Superior temporal gyrus (tissue), 1 donor: Measurements from ENCODE around the gene CTBP2.
A peak's percentile ranks its signal among the peaks of the same experiment; 100 is the strongest.

ENCODE experiments used
- DNase-seq: peaks from one replicate; pipeline ENCODE4 v3.0.0-alpha.2; 2016; ENCODE audit errors: extremely low spot score

CTBP2 gene

DNA sequence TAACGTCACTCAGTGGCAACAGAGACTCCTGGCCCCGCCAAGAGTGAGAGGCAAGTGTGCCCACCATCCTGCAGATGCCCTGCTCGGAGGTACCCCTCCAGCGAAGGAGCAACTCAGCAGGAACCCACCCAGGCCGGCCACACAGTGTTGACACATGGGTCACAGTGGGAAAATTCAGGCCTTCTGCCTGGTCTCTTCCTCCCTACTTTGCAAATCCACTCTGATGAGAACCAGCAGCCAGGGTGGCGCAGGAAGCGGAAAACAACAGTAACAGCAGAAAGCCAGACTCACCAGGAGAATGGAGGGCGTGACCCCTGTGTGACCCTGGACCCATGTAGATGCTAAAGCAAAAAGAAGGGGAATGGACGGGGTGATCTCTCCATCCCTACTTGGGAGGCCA, 53.8 kb downstream of the CTBP2 start:
- no peak for DNase-seq

GRCh38 chr10:125105706-125106255, 54.6 kb downstream of the CTBP2 start:
- no peak for DNase-seq

- no peak for DNase-seq
These were observed 55.2 kb downstream of the CTBP2 start for GRCh38 chr10:125105155-125105554.

- DNase-seq, result no peak
These were observed 55.8 kb downstream of the CTBP2 start for GRCh38 chr10:125104559-125104958.

DNA sequence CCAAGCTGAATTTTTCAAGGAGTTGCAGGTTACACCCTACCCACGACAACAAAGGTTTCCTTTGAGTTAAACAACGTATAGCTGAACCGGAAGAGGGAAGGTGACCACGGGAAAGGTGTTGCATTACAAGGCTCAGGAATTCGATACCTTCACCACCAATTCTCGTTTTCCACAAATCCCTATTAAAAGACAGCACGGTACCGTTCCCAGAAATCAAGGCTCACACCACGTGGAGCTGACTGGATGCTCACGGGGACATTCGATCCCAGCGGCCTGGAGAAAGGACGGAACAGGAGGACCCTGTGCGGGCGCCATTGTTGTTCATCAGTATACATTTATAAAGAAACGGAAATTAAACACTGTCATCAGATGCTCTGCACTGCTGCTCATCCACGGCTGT, 56.4 kb downstream of the CTBP2 start:
- DNase-seq, result no peak

DNA sequence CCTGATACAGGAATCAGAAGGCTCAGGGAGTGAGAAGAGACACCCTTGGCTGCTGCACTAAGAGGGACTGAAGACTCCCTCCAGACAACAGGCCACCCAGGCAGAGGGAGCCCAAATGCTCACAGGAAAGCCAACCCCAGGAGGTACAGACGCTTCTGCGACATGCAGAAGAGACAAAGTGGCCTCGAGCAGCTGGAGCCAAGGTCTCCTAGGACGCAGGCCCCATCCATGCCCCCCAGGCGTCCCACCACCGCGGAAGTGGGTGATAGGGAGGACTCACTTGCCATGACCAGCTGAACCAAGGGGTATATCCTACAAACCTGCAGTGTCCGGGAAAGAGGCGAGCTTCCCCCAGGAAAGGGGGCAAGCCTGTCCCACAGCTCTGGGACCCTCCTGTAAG, 56.9 kb downstream of the CTBP2 start:
- DNase-seq, result no peak

- no peak for DNase-seq
These were observed 57.5 kb downstream of the CTBP2 start for GRCh38 chr10:125102821-125103220.

DNA sequence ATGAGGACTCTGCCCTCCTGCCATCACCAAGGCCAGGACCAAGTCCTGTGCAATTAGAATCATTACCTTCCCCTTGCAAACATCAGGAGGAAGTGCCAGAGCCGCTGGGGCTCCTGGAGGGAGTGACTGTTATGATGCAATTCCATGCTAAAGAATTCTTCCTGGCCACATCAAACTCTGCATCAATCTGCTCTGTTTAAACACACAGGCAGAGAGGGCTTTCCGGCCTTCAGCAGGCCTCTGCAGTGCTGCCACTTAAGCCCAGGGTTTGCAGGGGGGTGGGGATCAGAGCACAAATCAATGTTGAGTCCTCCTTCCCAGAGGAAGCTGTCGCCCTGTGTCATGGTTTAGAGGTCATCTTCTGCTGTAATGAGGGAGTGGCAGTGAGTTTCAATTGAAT, 58.1 kb downstream of the CTBP2 start:
- DNase-seq, result no peak

- DNase-seq, result no peak
These were observed 58.8 kb downstream of the CTBP2 start for GRCh38 chr10:125101581-125101980.

DNA sequence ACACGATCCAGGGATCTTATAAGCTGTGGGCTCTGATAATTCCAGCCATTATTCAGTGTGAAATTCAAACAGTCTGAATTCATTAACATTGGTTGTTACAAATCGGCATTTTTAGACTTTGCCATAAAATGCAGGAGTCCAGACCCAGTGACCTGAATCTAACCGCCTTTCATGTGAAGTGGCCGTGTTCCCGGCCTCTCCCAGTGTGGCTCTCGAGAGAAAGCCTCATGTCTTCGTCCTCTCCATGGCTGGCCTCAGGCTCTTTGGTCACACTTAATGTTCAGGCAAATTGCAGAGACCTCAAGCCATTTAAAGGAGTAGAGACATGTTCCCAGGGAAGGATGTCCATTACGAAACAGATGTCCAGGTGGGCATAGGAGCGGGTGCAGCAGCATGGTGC, 59.3 kb downstream of the CTBP2 start:
- no peak for DNase-seq

GRCh38 chr10:125097409-125098070, 62.8 kb downstream of the CTBP2 start:
- no peak for DNase-seq

- DNase-seq, result no peak
These were observed 63.4 kb downstream of the CTBP2 start for GRCh38 chr10:125096975-125097374.

DNA sequence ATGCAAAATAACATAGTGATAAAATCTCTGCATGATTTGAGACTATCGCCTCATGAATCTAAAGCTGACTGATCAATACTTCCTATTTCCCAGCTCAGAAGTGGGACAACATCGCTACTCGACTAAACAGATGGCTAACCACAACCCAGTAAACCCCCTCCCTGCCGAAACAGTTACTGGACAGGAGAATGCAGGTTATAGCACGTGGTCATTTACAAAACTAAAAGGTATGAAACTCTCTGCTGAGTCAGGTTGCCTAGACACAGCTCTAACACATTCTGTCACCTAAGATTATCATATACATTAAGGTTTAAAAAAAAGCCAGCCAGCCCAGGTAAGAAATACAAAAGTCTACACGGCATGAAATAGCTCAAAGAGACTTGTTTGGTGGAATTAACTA, 64.0 kb downstream of the CTBP2 start:
- no peak for DNase-seq

- DNase-seq, result no peak
These were observed 64.6 kb downstream of the CTBP2 start for GRCh38 chr10:125095776-125096175.

DNA sequence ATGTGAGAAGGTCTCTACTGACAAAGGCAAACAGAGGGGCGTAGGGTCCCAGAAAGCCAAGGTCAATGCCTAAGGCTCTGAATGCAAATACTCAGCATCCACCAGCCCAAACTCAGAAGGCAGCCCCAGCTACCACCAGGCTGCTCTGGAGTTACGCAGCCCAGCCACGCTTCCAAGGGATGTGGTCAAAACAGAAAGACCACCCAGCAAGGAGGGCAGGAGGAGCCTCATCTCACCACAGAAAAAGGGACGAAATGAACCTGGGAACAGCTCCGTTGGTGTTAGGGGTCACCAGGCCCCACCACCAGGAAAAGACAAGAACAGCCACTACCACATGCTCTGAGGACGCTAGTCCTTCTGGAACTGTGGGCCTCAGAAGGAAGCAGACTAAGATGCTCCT, 65.1 kb downstream of the CTBP2 start:
- no peak for DNase-seq

GRCh38 chr10:125094806-125095205, 65.6 kb downstream of the CTBP2 start:
- no peak for DNase-seq

DNA sequence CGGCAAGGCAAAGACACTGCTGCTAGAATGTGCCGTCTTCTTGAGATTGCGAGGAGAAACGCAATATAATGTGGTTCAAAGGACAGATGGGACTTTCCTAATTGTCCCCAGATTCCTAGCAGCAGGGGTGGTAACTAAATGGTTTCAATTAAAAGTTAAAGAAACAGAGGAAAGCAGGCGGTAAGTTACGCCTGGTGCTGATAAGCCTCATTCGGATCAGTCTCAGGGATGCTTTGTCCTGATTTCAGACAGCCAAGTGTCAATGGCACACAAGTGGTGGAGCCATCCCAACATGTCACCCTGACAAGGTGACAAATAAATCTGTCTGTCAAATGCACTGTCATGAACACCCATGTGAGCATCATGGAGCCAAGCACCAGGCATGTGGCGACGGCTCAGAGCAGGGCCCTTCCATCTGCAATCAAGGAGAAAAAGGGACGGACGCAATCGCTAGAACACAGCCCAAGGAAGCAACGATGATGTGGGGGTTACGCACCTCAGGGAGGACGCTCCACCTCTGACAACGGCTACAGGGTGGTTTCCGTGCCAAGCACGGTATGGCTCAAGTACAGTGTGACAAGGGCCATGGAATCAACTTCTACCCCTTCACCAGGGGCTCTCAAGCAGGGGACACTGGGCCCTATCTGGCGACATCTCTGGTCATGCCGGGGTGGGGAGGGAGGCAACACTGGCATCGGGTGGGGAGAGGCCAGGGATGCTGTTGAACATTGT, 66.2 kb downstream of the CTBP2 start:
- DNase-seq, result no peak

DNA sequence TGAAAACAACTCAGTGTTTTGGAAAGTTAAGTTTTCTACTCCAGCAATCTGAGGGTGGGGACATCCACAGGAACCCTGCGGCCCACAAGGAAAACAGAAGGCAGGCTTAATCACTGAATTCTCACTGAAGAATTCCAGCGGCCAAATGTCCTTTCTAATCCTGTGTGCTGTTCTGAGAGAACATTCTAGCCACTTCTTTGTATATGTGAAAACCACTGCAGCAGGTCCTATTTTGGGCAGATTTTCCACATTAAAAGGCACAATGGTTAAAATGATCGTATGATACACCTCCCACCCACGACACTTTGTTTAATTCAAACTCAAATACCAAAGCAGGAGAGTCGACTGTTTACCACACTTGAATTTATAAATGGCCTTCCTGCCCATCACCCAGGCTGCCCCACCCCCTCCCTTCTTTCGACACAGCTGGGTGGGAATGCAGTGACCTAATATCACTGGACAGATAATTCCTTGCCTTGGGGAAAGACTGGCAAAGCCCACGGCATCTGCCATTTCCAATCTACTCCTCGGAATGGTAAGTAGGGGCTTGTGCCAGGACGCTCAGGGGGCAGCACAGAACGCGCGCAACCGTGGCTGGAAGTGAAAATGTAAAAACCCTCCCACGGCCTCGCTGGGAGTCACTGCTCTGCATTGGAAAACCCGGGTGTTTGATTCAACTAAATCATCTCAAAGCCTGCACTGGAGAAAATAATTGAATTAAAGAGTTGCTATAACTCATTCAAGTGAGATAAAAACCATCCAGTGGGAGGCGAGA, 67.0 kb downstream of the CTBP2 start:
- peak; percentile 27 for DNase-seq

DNA sequence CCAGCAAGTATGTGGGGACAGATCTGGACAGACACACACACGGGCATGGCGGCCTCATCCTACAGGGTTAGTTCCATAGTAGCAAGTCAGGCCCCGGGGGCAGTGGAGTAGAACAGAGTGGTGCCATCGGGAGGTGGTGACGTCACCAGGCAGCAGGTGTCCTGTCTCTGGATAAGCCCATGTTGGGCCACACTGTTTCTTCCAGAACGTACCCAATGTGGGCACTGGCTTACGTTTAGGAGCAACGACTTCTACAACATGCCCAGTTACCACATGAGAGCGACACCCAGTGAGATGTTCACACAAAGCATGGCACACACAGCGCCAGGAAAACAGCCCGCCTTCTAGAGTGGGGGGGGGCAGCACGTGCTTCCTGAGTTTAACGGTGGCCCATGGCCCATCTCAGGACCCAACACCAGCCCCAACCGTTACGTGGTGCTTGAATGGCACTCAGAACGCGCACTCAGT, 67.8 kb downstream of the CTBP2 start:
- DNase-seq, result no peak

GRCh38 chr10:125091891-125092290, 68.5 kb downstream of the CTBP2 start:
- DNase-seq, result no peak

DNA sequence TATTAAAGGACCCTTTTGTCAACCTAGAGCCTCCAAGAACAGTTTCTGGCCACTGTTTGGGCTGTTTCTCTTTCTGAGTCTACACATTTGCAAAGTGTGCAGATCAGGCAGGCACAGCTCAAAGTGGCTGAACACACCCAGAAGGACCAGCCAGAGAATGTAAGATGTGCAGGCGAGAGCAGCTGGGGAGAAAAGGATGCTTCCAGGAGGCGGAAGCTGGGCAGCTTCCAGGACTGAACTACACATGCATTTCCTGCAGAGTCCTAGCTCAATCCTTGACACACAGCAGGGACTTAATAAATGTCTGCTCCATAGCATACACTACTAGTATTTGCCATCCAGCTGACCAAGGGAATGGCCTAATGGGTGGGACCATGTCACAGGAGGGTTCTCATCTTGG, 70.9 kb downstream of the CTBP2 start:
- DNase-seq, result no peak

DNA sequence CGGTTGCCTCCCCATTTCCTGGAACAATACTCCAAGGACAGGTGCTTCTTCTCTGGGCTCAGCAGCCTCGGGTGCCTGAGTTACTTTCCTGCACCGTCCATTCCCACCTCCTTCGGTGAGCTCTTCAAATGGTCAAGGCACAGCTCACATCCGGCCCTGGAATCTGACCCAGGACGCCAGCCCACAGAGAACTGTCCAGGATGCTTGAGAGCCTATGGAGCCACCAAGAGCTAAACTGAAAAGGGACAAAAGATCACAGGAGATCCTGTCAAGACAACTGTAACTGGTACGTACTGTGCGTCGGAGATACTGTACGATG, 72.5 kb downstream of the CTBP2 start:
- DNase-seq, result no peak
